Lower lobe of right lung (tissue), 2 donors: ENCODE results near the gene LIPJ. TPM values are rescaled to one million over a fixed set of nuclear protein-coding genes. Genes with fewer than 3 reads are reported as not detected.

Experiments used
- ATAC-seq, 2 donors: fragments of 200-7000 bp; cut with Tn5 transposase; one replicate each; pipeline ENCODE4 v1.9.1; 2020 to 2022; ENCODE audit warnings: mild to moderate bottlenecking in 2 of 2, moderate library complexity in 2 of 2
- DNase-seq: peaks from one replicate; pipeline ENCODE4 v3.0.0-alpha.2; 2020
- H3K27ac ChIP-seq: fragments of 200-600 bp; one replicate; pipeline ENCODE4 v1.8.0; 2022
- H3K27me3 ChIP-seq: fragments of 200-600 bp; one replicate; pipeline ENCODE4 v1.8.0; 2022; ENCODE audit warnings: low read depth
- H3K36me3 ChIP-seq: fragments of 200-600 bp; one replicate; pipeline ENCODE4 v1.8.0; 2022; ENCODE audit warnings: mild to moderate bottlenecking
- H3K4me1 ChIP-seq: fragments of 200-600 bp; one replicate; pipeline ENCODE4 v1.8.0; 2022
- H3K4me3 ChIP-seq: fragments of 200-600 bp; one replicate; pipeline ENCODE4 v1.8.0; 2022; ENCODE audit warnings: mild to moderate bottlenecking
- H3K9me3 ChIP-seq: fragments of 200-600 bp; one replicate; pipeline ENCODE4 v1.8.0; 2022
- intact Hi-C: fragments of 100-400 bp; cut with DNase I; formaldehyde crosslinking; loops from one replicate; pipeline ENCODE4 v1.11.0; 2022
- total RNA-seq: library from RNA; stranded (reverse); fragmentation: NEBNext Ultra II Directional; extraction: Animal tissue kit (Norgen Biotek cat#: 25700); gene quantifications from one replicate; pipeline ENCODE4 v1.2.1, GENCODE V29; 2021
- TF ChIP-seq, protein P1 (sequence below): fragments of 200-600 bp; IDR thresholded peaks from one replicate; pipeline ENCODE4 v1.8.0; 2022; ENCODE audit warnings: antibody characterized with exemption, mild to moderate bottlenecking
- donor health status: DM: no; HTN: yes; CAD: no; lungs with severe emphysema.

Gene LIPJ
- total RNA-seq, 1 donor from 2014 or later = 0.09 TPM

DNA sequence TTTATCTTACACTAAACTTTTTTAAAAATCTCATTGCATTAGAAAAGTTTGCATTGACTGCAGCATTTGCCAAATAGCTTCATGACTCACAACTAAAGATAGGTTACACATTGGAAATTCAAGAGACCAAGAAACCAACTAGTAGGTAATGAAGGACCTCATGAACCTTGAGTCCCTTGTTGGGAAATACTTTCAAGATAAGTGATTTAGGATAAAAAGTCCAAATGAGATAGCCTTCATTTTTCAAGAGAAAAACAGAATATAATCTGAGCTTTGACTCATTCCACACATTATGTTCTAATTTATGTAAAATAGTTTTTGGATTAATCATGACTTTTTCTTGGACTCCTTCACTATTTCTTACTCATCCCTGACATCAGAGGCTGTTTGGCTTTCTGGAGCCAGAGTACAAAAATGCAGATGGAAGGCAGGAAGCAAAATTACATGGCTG lies 64.6 kb downstream of the LIPJ start:
- Histone ChIP-seq H3K4me3 (no peak overlapping the region), H3K4me1 (no peaks in the 10 kb centered on the region), H3K36me3 (no peaks in the 10 kb centered on the region), H3K9me3 (no peaks in the 10 kb centered on the region), H3K27ac (no peak overlapping the region), H3K27me3 (no peaks in the 10 kb centered on the region)
- intact Hi-C loops = no loop called here
- DNase-seq (no peak), ATAC-seq (no peak)
- TF ChIP-seq, protein P1, sequence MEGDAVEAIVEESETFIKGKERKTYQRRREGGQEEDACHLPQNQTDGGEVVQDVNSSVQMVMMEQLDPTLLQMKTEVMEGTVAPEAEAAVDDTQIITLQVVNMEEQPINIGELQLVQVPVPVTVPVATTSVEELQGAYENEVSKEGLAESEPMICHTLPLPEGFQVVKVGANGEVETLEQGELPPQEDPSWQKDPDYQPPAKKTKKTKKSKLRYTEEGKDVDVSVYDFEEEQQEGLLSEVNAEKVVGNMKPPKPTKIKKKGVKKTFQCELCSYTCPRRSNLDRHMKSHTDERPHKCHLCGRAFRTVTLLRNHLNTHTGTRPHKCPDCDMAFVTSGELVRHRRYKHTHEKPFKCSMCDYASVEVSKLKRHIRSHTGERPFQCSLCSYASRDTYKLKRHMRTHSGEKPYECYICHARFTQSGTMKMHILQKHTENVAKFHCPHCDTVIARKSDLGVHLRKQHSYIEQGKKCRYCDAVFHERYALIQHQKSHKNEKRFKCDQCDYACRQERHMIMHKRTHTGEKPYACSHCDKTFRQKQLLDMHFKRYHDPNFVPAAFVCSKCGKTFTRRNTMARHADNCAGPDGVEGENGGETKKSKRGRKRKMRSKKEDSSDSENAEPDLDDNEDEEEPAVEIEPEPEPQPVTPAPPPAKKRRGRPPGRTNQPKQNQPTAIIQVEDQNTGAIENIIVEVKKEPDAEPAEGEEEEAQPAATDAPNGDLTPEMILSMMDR = no peak

DNA sequence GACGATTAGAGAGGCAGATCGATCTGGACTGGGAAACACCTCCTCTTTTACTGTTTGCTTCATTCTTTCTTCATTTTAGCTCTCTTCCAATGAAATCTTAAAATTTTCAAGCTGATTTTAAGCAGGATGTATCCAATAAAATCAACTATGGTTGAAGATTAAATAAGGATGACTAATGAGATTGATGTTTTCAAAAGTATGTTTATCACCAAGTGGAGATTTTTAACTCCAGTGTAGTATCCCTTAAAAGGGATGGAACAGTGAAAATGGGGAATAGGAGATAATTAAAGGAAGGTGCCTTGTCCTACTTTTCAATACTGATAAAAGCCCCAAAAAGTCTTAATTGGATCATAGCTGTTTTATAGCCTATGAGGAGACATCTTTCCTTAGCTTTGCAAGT lies 66.1 kb downstream of the LIPJ start:
- Histone ChIP-seq H3K4me1 (no peaks in the 10 kb centered on the region), H3K27ac (no peak overlapping the region), H3K9me3 (no peaks in the 10 kb centered on the region), H3K27me3 (no peaks in the 10 kb centered on the region), H3K36me3 (no peaks in the 10 kb centered on the region), H3K4me3 (no peak overlapping the region)
- TF ChIP-seq, protein P1 = no peak
- ATAC-seq = no peak
- intact Hi-C loops = no loop called here
- no peak for DNase-seq

Other genes starting within 250 kb of the LIPJ start
- gene RNLS, start 3.4 kb upstream of the LIPJ start, total RNA-seq = 9.6 TPM
- gene LIPF, start 77.7 kb downstream of the LIPJ start, total RNA-seq = not detected
- gene LIPK, start 119.5 kb downstream of the LIPJ start, total RNA-seq = not detected
- gene LIPN, start 173.3 kb downstream of the LIPJ start, total RNA-seq = 1.6 TPM
- gene LIPM, start 216.0 kb downstream of the LIPJ start, total RNA-seq = not detected